Measurements from ENCODE around the gene MYOG. TPM values are rescaled to one million over a fixed set of nuclear protein-coding genes. Genes with fewer than 3 reads are reported as not detected.

Gene MYOG
- total and polyA plus RNA-seq, 8 donors: 0.13 TPM; not detected in 7

- Histone ChIP-seq H3K4me1 (peaks cover 5 to 10% of the 10 kb centered on the region in 2 donors), H3K27me3 (peaks cover 0 to 19% of the 10 kb centered on the region in 2 donors), H3K9me3 (no peaks in the 10 kb centered on the region), H3K4me3 (no peak overlapping the region), H3K27ac (no peak overlapping the region), H3K36me3 (no peaks in the 10 kb centered on the region)
- DNase-seq: no peak
- intact Hi-C loops (cut with DNase I): no loop called here
- ATAC-seq: no peak
- TF ChIP-seq, protein P1, sequence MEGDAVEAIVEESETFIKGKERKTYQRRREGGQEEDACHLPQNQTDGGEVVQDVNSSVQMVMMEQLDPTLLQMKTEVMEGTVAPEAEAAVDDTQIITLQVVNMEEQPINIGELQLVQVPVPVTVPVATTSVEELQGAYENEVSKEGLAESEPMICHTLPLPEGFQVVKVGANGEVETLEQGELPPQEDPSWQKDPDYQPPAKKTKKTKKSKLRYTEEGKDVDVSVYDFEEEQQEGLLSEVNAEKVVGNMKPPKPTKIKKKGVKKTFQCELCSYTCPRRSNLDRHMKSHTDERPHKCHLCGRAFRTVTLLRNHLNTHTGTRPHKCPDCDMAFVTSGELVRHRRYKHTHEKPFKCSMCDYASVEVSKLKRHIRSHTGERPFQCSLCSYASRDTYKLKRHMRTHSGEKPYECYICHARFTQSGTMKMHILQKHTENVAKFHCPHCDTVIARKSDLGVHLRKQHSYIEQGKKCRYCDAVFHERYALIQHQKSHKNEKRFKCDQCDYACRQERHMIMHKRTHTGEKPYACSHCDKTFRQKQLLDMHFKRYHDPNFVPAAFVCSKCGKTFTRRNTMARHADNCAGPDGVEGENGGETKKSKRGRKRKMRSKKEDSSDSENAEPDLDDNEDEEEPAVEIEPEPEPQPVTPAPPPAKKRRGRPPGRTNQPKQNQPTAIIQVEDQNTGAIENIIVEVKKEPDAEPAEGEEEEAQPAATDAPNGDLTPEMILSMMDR (IDR thresholded peaks at IDR 0.05): no peak
Observed at GRCh38 chr1:203048086-203048485, 37.7 kb downstream of the MYOG start.

- ATAC-seq: peak; percentile 66
- H3K9me3 ChIP-seq: no peaks in the 10 kb centered on the region
Observed at GRCh38 chr1:203046984-203047630, 38.7 kb downstream of the MYOG start.

DNA sequence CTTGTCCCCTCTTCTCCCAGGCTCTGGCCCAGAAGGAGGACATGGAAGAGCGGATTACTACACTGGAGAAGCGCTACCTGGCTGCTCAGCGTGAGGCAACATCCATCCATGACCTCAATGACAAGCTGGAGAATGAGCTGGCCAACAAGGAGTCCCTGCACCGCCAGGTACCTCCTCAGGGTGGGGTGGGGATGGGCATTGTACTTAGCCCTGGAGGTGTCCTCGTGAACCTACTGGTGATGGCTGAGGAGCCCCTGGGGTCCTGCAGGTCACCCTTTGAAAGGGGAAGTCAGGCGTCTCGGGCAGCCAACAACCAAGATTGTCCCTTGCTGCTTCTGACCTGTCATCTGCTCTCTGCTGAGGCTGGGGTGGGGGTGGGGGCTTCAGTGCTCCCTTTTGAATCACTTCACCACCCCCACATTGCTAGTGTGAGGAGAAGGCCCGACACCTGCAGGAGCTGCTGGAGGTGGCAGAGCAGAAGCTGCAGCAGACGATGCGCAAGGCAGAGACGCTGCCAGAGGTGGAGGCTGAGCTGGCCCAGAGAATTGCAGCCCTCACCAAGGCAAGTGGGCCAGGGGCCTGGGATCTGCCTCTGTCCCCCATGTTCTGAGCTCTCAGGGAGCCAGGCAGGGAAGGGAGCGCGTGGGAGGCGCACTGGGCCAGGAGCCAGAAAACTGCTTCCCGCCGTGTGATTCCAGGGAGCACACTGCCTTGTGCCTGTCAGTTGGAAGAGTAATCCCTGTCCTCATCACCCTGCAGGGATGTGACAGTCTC lies 39.8 kb downstream of the MYOG start:
- Histone ChIP-seq H3K4me3 (no peak overlapping the region), H3K27ac (no peak overlapping the region), H3K36me3 (no peaks in the 10 kb centered on the region), H3K9me3 (no peaks in the 10 kb centered on the region), H3K27me3 (peaks cover 0 to 11% of the 10 kb centered on the region in 2 donors), H3K4me1 (peaks cover 5 to 10% of the 10 kb centered on the region in 2 donors)
- no peak for ATAC-seq
- no peak for DNase-seq
- TF ChIP-seq, protein P1 (IDR thresholded peaks at IDR 0.05): no peak
- intact Hi-C loops (cut with DNase I): no loop called here

More at GRCh38 chr1:203046984-203047630, 38.7 kb downstream of the MYOG start:
- no peak overlapping the region for H3K27ac ChIP-seq
- TF ChIP-seq, protein P1 (IDR thresholded peaks at IDR 0.05): no peak
- no peak overlapping the region for H3K4me3 ChIP-seq
- intact Hi-C loops (cut with DNase I): no loop called here
- H3K36me3 ChIP-seq: no peaks in the 10 kb centered on the region
- peaks cover 5 to 10% of the 10 kb centered on the region in 2 donors for H3K4me1 ChIP-seq
- peaks cover 0 to 18% of the 10 kb centered on the region in 2 donors for H3K27me3 ChIP-seq
- DNase-seq: no peak

- H3K27me3 ChIP-seq: peaks cover 0 to 11% of the 10 kb centered on the region in 2 donors
- no peaks in the 10 kb centered on the region for H3K36me3 ChIP-seq
- ATAC-seq (no peak), DNase-seq (no peak)
- TF ChIP-seq, protein P1 (IDR thresholded peaks at IDR 0.05): no peak
- H3K4me1 ChIP-seq: peaks cover 5 to 10% of the 10 kb centered on the region in 2 donors
- H3K4me3 ChIP-seq: no peak overlapping the region
- H3K27ac ChIP-seq: no peak overlapping the region
- H3K9me3 ChIP-seq: no peaks in the 10 kb centered on the region
- intact Hi-C loops (cut with DNase I): no loop called here
Observed at GRCh38 chr1:203045336-203045735, 40.5 kb downstream of the MYOG start.

DNA sequence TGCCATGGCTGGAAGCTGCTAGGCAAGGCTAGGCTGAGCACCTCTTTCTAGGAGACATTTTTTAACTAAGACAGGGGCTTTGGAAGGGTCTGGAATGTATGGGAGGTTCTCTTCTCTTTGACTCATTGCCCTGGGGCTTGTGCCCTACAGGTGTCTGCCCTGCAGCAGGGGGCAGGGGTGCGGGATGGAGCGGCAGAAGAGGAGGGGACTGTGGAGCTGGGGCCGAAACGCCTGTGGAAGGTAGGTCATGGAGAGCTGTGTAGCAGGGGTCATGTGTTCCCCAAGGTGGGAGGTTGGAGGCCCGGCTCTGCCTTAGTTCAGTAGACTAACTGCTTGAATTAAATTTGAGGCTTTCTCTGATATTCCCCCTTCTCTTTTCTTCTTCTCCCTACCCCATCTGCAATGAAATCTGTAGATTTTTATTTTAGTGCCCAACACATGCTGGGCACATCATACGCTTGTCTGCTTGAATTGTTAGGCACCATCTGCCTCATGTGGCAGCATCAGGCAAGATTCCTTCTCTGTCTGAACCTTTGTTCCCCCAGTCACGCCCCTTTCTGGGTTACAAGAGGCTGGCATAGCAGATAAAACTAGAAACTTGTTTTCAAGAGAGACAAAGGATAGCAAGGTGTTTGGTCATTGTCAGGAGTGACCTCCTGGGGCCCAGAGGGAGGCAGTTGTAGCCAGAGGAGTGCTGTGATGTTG lies 41.1 kb downstream of the MYOG start:
- TF ChIP-seq, protein P1 (IDR thresholded peaks at IDR 0.05): no peak
- Histone ChIP-seq H3K4me1 (peaks cover 5 to 10% of the 10 kb centered on the region in 2 donors), H3K4me3 (no peak overlapping the region), H3K27ac (no peak overlapping the region), H3K36me3 (no peaks in the 10 kb centered on the region), H3K27me3 (peaks cover 0 to 15% of the 10 kb centered on the region in 2 donors), H3K9me3 (no peaks in the 10 kb centered on the region)
- intact Hi-C loops (cut with DNase I): no loop called here
- ATAC-seq (no peak), DNase-seq (no peak)

Data from left lung (tissue), 10 donors.